ENCODE measurements around the gene MSI2. TPM values are rescaled to one million over a fixed set of nuclear protein-coding genes. Genes with fewer than 3 reads are reported as not detected.

MSI2 gene
- total RNA-seq, 1 experiment from 2014 or later: 76.6 TPM

DNA sequence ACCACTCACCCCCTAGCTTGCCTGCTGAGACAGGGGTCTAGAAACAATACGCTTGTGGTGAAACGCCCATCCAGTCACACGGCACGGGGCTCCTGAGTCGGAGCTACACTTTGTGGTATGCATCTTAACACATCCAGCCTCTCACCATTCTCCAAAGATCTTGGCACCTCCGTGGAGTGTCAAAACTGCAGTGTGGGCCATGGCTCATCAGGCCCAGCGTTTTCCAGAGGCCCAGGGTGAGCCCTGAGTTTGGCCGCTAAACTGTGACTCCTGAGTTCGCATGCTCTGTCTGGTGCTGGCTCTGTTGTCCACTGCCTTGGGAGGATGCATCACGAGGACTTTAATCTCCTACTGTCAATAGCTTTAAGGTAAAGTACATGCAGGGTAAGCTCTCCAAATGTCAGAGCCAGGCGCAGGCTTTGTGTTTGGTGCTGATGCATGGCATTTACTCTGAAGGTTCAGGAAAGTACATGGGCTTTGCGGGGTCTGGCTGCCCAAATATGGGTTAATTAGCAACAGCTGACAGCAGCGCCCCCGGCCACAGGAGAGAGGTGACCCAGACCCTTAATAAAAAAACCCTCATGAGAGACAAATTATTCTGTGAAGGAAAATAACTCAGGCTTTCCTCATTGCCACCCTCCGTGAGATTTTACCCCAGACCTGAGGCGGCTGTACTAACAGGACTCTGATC is 370.3 kb downstream of the MSI2 start:
- Histone ChIP-seq H3K27me3 (no peaks in the 10 kb centered on the region), H3K4me3 (no peak overlapping the region), H3K9me3 (replicated peaks) (no peaks in the 10 kb centered on the region), H3K4me1 (peaks cover 27% of the 10 kb centered on the region), H3K36me3 (peaks cover 2% of the 10 kb centered on the region; the same call in 1 of the 2 replicates), H3K27ac (no peak overlapping the region)
- no peak for DNase-seq

DNA sequence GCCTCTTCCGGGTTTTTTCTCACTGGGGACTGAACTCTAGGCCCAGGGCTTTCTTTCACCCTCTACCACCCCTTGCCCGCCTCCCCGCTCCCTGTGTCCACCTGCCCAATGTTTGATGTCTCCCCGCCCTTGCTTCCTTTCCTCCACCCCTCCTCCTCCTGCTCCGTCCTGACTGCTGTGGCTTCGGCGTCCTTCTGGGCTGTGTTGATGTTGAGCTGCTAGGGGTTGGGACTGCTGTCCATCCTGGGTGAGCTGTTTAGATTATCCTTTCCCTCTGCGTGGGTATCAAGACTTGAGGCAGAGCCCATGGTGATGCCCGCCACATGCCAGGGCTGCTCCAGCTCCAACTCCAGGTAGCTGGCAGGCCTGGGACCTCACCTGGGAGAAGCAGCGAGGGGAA is 371.3 kb downstream of the MSI2 start:
- H3K36me3 ChIP-seq: peaks cover 2% of the 10 kb centered on the region; the same call in 1 of the 2 replicates
- peaks cover 18% of the 10 kb centered on the region for H3K4me1 ChIP-seq
- no peak overlapping the region for H3K4me3 ChIP-seq
- DNase-seq: no peak
- no peak overlapping the region for H3K27ac ChIP-seq
- no peaks in the 10 kb centered on the region for H3K27me3 ChIP-seq
- no peaks in the 10 kb centered on the region for H3K9me3 ChIP-seq (replicated peaks)

DNA sequence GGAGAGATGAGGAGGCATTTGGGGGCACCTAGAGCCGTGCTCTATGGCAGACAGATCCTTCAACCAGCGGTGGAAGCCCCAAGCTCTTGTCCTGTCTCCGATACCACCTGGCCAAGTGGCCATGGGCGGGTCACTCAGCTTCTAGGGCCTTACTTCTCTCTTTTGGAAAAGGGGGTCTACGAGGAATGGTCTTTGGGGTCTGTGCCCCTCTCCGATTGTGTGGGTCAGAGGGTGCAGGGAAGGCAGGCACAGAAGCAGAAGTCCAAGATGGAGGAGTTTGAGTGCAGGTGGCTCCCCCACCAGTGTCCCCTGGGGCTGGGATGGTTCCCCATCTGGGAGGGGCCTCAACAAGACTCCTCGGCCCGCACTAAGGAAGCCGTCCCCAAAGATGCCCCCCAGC is 372.1 kb downstream of the MSI2 start:
- Histone ChIP-seq H3K36me3 (peaks cover 5% of the 10 kb centered on the region), H3K9me3 (replicated peaks) (no peaks in the 10 kb centered on the region)

DNA sequence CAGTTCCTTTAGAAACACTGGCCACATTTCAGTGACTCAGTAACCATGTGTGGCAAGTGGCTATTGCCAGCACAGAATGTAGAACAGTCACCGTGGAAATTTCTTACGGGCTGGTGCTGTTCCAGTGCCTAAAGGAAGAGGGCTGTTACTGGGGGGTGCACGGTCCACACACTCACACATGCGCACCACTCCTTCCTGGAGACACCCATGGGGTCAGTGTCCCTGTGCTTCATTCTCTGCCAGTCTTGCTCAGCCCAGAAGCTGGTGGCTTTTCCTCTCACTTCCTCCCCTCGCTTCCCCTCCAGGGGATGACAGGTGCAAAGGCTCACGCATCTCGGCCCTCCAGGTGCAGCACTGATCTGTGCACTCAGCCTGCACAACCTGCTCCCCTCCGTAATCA is 373.1 kb downstream of the MSI2 start:
- H3K27me3 ChIP-seq: no peaks in the 10 kb centered on the region
- peaks cover 9% of the 10 kb centered on the region for H3K36me3 ChIP-seq
- DNase-seq: no peak
- H3K4me1 ChIP-seq: peaks cover under 1% of the 10 kb centered on the region; the same call in 1 of the 2 replicates
- H3K27ac ChIP-seq: no peak overlapping the region
- no peaks in the 10 kb centered on the region for H3K9me3 ChIP-seq (replicated peaks)
- no peak overlapping the region for H3K4me3 ChIP-seq

More for the DNA sequence above, 372.1 kb downstream of the MSI2 start:
- Histone ChIP-seq H3K27me3 (no peaks in the 10 kb centered on the region), H3K4me1 (peaks cover 9% of the 10 kb centered on the region; the same call in 1 of the 2 replicates), H3K4me3 (no peak overlapping the region), H3K27ac (no peak overlapping the region)
- DNase-seq: no peak

DNA sequence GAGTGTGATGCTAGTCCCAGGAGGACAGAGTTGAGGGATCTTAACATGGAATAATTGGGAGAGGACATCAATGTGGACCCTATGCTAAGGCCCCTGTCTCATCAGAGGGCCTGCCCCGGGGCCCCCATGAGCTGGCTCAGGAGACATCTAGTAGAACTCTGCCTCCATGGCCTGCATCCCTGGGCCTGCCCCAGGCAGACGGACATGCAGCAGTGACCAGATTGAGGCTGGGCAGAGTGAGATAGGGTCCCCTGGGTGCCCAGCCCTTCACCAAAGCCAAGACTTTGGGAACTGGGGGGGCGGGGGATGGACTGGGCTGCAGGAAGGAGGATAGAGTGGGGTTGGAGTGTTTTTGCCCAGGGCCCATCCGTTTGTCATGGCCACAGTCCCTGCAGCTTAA is 373.6 kb downstream of the MSI2 start:
- Histone ChIP-seq H3K4me1 (no peaks in the 10 kb centered on the region), H3K9me3 (replicated peaks) (no peaks in the 10 kb centered on the region), H3K27ac (no peak overlapping the region), H3K27me3 (no peaks in the 10 kb centered on the region), H3K4me3 (no peak overlapping the region), H3K36me3 (peaks cover 9% of the 10 kb centered on the region)
- no peak for DNase-seq

DNA sequence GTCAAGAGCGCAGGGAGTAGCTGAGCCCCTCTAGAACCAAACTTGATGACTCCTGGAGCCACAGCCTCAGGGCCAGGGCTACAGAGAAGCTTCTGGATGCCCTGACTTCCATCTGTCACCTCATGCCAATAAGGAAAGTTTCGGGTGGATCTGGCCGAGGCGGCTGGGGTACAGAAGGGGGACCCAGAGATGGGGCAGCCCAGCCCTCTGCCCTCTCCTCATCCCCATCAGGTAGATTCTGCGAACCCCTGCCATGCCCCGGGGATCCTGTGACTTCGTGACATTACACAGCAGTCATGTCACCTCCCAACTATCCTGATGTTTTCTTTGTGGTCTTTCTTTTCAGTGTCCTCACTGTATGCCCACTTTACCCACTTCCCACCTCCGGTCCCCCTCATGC is 374.4 kb downstream of the MSI2 start:
- Histone ChIP-seq H3K9me3 (replicated peaks) (no peaks in the 10 kb centered on the region), H3K4me1 (no peaks in the 10 kb centered on the region), H3K27ac (no peak overlapping the region), H3K27me3 (no peaks in the 10 kb centered on the region), H3K4me3 (no peak overlapping the region), H3K36me3 (peaks cover 9% of the 10 kb centered on the region)
- DNase-seq: no peak

DNA sequence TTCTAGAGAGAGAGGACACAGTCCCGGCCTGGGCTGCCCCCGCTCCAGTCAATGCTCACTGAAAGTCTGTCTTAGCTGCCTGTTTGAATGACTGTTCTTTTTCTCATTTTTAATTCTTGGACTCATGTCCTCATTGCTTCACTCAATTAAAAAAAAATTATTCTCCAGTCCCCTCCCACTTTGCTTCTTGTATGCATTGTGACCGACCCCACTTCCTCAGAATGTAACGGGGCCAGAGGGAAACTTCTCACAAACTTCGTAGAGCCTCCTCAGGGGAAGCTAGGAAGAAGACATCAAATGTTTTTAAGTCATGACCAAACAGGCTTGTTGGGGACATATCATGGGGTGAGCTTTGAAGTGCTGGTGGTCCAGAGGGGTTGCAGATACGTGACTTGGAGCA is 375.5 kb downstream of the MSI2 start:
- Histone ChIP-seq H3K27me3 (no peaks in the 10 kb centered on the region), H3K4me3 (no peak overlapping the region), H3K36me3 (peaks cover 9% of the 10 kb centered on the region), H3K4me1 (no peaks in the 10 kb centered on the region), H3K27ac (no peak overlapping the region), H3K9me3 (replicated peaks) (no peaks in the 10 kb centered on the region)
- no peak for DNase-seq

DNA sequence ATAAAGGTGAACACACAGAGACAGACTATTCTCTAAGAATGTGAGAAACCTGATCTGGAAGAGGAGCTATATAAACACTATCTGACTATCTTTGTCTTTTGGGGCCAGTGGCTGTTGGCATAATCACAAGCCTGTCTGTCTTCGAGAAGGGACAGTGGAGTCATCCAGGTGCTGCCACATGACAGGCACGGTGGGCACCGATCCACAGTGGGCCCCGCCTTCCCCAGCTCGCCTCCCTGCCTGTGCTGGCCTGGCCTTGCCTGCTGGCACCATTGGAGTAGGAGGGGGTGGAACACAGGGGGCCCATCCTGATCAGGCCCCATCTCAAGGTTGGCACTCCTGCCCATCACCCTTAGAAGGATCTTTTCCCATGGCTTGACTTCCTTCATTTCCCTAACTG is 376.0 kb downstream of the MSI2 start:
- H3K4me3 ChIP-seq: no peak overlapping the region
- peaks cover 9% of the 10 kb centered on the region for H3K36me3 ChIP-seq
- no peak overlapping the region for H3K27ac ChIP-seq
- H3K9me3 ChIP-seq (replicated peaks): no peaks in the 10 kb centered on the region
- no peaks in the 10 kb centered on the region for H3K27me3 ChIP-seq
- no peak for DNase-seq
- no peaks in the 10 kb centered on the region for H3K4me1 ChIP-seq

DNA sequence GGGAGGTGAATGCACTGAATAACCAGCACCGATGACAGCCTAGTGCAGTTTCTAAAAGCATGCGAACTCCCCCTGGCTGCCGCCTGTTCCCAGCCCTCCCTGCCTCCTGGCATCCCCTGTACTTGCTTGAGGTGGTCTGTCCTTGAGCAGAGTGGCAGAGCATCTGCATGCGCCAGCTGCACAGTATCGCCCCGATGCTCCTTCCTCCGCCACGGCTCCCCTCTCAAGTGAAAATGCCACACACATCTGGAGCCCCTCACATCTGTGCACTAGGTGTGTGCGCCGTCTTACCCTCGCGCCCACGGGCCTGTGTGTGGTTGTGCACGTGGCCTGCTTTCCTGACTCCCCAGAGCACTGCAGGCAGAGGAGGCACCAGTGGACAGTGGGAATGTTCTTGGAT is 376.9 kb downstream of the MSI2 start:
- Histone ChIP-seq H3K36me3 (peaks cover 7% of the 10 kb centered on the region), H3K9me3 (replicated peaks) (no peaks in the 10 kb centered on the region), H3K4me3 (no peak overlapping the region), H3K27me3 (no peaks in the 10 kb centered on the region), H3K27ac (no peak overlapping the region), H3K4me1 (peaks cover 8% of the 10 kb centered on the region)
- DNase-seq: no peak

DNA sequence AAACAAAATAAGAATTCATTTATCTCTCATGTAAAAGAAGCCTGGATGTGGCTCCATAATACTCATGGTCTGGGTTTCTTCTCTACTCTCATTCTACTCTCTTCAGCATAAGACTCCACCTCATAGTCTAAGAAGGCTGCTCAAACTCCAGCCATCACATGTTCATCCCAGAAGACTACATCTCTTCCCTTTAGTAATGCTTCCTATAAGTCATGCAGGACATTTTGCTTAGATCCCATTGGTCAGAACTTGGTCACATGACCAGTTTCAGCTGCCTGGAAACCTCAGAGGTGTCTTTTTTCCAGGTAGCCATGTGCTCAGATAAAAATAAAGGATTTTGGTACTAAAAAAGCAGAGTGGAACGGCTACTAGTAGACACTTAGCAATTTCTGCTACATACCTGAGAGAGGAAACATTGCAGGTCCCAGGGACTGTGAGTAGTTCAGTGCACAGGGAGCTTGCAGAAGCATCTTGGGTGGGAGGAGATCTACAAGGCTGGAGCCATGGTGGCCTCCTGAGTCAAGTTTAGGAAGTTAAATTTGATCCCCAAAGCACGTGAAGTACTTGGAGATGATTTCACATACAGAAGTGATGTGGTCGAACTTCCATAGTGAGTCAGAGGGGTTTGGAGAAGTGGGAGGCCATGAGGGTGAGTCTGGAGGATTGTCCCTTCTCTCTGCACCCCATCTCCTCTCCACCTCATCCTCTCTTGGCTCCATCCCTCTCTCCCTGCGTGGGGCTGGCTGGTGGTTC is 378.6 kb downstream of the MSI2 start:
- H3K4me3 ChIP-seq: no peak overlapping the region
- peaks cover 15% of the 10 kb centered on the region for H3K4me1 ChIP-seq
- DNase-seq: no peak

DNA sequence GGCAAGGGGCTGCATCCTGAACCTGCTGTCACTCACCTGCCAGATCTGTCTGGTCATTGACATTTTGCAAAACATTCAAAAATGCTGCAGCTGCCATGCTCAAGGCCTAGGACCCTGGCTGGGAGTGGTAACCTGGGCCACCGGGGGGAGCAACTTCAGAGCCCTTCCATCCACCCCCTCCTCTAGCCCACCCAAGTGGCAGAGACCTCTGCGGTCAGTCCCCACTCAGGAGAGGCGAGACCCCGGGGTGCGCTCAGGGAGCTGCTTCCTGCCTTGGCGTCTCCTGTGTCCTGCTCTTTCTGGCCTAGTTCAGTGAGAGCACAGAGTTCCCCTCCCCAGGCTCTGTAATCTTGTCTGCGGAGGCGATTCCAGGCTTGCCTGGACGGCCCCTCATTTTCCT is 380.0 kb downstream of the MSI2 start:
- Histone ChIP-seq H3K27me3 (no peaks in the 10 kb centered on the region), H3K4me1 (peaks cover 15% of the 10 kb centered on the region), H3K9me3 (replicated peaks) (no peaks in the 10 kb centered on the region), H3K36me3 (peaks cover 7% of the 10 kb centered on the region), H3K27ac (no peak overlapping the region), H3K4me3 (no peak overlapping the region)
- no peak for DNase-seq

More for the DNA sequence above, 378.6 kb downstream of the MSI2 start:
- Histone ChIP-seq H3K27me3 (no peaks in the 10 kb centered on the region), H3K9me3 (replicated peaks) (no peaks in the 10 kb centered on the region), H3K36me3 (peaks cover 7% of the 10 kb centered on the region), H3K27ac (no peak overlapping the region)

DNA sequence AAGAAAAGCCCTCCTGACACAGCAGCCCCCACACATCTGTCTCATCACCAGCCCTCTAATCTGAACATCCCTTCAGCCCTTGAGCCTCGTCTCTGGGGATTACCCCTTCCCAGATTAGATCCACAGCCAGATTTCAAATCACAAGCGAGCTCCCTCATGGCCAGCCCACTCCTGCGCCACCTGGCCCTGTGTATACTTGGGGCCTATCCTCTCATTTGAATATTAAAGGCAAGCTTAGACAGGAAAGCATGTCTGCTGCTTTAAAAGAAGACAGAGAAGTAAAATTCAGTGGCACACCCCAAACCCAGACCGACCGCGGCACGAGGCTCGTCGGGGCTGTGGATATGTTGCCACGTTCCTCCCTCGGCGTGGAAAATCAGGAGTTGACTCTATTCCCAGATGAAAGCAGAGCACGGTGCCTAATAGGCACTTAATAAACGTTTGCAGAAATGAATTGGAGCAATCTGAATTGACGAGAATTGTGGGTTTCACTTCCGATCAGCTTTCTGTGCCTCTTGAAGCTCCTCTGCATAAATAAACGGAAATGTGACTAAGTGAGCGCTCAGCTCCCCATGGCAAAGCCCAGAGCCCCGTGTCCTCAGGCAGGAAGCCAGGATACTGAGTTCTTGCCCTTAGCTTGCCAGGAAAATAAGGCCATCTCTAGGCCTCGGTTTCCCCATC is 380.8 kb downstream of the MSI2 start:
- Histone ChIP-seq H3K27me3 (no peaks in the 10 kb centered on the region), H3K4me1 (peaks cover 15% of the 10 kb centered on the region), H3K4me3 (no peak overlapping the region), H3K9me3 (replicated peaks) (no peaks in the 10 kb centered on the region), H3K36me3 (peaks cover 7% of the 10 kb centered on the region), H3K27ac (no peak overlapping the region)
- peak in 1 of 2 experiments; percentile 33 for DNase-seq

DNA sequence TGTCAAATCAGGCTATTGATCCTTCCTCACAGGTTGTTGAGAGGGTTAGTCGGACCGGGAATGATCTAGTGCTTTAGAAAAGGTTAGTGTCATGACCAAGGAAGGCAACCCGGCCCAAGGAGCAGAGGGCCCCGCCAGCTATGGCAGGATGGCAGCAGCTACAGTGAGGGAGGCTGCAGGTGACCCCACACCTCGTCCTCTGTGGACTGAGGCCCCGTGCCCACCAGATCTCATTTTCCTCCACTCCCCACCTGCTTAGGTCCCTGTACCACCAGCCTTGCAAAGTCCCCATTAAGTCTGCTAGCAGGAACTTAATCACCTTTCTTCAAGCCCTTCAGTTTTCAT is 381.3 kb downstream of the MSI2 start:
- DNase-seq: no peak
- Histone ChIP-seq H3K27ac (peak overlapping the region; percentile 49), H3K27me3 (no peaks in the 10 kb centered on the region), H3K36me3 (peaks cover 7% of the 10 kb centered on the region), H3K4me1 (peaks cover 15% of the 10 kb centered on the region), H3K4me3 (no peak overlapping the region), H3K9me3 (replicated peaks) (no peaks in the 10 kb centered on the region)

DNA sequence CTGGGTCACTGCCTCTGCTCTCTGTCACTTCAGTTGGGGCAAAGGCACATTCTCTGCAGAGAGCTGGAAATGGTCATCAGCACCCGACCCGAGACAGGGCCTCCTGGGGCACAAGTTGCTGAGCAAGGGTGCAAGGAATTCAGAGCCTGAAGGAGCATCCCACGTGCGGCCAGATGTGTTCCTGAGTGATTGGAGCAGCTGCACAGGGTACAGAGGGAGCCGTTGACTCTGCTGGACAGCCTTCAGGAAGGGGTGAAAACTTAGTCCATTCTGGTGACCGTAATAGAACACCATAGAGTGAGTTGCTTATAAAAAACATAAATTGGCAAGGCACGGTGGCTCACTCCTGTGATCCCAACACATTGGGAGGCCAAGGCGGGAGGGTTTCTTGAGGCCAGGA is 382.0 kb downstream of the MSI2 start:
- Histone ChIP-seq H3K27ac (peak overlapping the region; percentile 49), H3K9me3 (replicated peaks) (no peaks in the 10 kb centered on the region), H3K4me3 (no peak overlapping the region), H3K36me3 (peaks cover 4% of the 10 kb centered on the region), H3K4me1 (peaks cover 15% of the 10 kb centered on the region), H3K27me3 (no peaks in the 10 kb centered on the region)
- peak; percentile 94 to 97 for DNase-seq

DNA sequence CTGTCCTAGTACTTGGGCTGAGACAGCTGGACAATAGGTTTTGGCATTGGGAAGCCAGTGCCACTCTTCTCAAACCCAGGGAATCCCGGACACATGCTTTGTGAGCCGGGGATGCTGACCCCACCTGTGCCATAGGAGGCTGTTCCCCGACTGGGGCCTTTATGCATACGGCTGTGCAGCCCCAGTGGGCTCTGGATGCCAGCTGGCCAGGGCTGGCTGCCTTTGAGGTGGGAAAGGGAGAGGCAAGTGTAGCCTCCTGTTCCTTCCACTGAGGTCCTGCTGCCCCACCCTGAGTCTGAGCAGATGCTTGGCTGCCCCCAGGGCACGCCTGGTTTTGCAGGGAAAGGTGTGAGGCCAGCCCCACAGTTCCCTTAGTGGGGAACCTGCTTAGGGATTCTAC is 383.1 kb downstream of the MSI2 start:
- peaks cover 15% of the 10 kb centered on the region for H3K4me1 ChIP-seq
- no peak overlapping the region for H3K4me3 ChIP-seq
- H3K27ac ChIP-seq: no peak overlapping the region
- no peaks in the 10 kb centered on the region for H3K27me3 ChIP-seq
- no peak for DNase-seq
- H3K36me3 ChIP-seq: no peaks in the 10 kb centered on the region; the same call in 1 of the 2 replicates
- H3K9me3 ChIP-seq (replicated peaks): no peaks in the 10 kb centered on the region

Data from SJCRH30 (cell line).